Mesothelial cell of epicardium (in vitro differentiated cells): Measurements from ENCODE around the gene SOCS3. TPM values are rescaled to one million over a fixed set of nuclear protein-coding genes. Genes with fewer than 3 reads are reported as not detected.

Experiments
- DNase-seq, 2 experiments: peaks; one replicate each; pipeline ENCODE4 v3.0.0; 2021; ENCODE audit warnings: low spot score in 2 of 2; ENCODE audit not compliant: unreplicated experiment in 2 of 2
- H3K27ac Mint-ChIP-seq: 2 replicates; pipeline ENCODE4 v1.8.0; 2021; ENCODE audit warnings: mixed read lengths
- H3K27me3 Mint-ChIP-seq: 2 replicates; pipeline ENCODE4 v1.8.0; 2021; ENCODE audit warnings: low read depth, mixed read lengths
- H3K36me3 Mint-ChIP-seq: 2 replicates; pipeline ENCODE4 v1.8.0; 2021; ENCODE audit warnings: mixed read lengths
- H3K4me1 Mint-ChIP-seq: 2 replicates; pipeline ENCODE4 v1.8.0; 2021; ENCODE audit warnings: mixed read lengths
- H3K4me3 Mint-ChIP-seq: 2 replicates; pipeline ENCODE4 v1.8.0; 2021; ENCODE audit warnings: mild to moderate bottlenecking, moderate library complexity, mixed read lengths
- H3K9me3 Mint-ChIP-seq: 2 replicates; pipeline ENCODE4 v1.8.0; 2021; ENCODE audit warnings: mixed read lengths
- total RNA-seq: library from RNA; stranded (reverse); gene quantifications from 3 replicates; pipeline ENCODE4 v1.2.1, GENCODE V29; 2021
- TF ChIP-seq, protein P1 (sequence below): fragments of 200-600 bp; sonication (generic); IDR thresholded peaks from one replicate; pipeline ENCODE4 v1.5.0; 2021; ENCODE audit warnings: antibody characterized with exemption; ENCODE audit not compliant: unreplicated experiment

The SOCS3 gene
- total RNA-seq, 1 donor from 2014 or later, result 45.7 TPM

DNA sequence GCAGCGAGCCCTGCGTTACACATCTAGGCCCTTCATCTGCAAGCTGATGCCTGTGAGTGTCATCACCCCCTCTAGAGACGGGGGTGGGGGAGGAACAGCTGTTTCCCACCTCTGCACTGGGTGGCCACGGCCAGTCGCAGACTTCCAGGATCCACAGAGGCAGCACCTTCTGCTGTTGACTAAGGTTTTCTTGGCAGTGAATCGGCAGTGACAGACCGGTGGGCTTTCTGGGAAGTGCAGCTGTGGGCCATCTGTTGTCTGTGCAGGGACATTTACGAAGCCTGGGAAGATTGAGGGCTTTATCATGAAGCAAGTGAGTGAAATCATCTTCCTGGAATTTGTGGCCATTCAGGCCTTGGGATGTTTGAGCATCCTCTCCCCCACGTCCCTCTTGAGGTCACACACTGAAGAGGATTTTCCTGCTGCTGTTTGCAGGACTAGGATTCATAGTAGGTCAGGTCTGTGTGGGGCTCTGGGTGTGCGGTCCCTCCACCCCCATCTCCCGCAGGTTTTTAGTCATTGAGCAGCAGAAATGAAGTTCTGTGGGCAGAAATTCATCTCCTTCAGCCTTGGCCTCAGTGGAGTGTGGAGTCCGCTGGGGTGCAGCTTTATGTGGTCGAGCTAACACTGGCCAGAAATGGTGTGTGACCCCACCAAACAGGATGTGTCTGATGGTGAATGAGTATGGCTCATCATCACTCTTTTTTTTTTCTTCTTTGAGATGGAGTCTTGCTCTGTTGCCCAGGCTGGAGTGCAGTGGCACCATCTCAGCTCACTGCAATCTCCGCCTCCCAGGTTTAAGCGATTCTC, 30.6 kb upstream of the SOCS3 start:
- peaks cover 8% of the 10 kb centered on the region for H3K36me3 Mint-ChIP-seq
- no peaks in the 10 kb centered on the region for H3K9me3 Mint-ChIP-seq
- no peak for DNase-seq
- H3K4me1 Mint-ChIP-seq, result peaks cover 40% of the 10 kb centered on the region
- no peaks in the 10 kb centered on the region for H3K27me3 Mint-ChIP-seq
- TF ChIP-seq, protein P1, sequence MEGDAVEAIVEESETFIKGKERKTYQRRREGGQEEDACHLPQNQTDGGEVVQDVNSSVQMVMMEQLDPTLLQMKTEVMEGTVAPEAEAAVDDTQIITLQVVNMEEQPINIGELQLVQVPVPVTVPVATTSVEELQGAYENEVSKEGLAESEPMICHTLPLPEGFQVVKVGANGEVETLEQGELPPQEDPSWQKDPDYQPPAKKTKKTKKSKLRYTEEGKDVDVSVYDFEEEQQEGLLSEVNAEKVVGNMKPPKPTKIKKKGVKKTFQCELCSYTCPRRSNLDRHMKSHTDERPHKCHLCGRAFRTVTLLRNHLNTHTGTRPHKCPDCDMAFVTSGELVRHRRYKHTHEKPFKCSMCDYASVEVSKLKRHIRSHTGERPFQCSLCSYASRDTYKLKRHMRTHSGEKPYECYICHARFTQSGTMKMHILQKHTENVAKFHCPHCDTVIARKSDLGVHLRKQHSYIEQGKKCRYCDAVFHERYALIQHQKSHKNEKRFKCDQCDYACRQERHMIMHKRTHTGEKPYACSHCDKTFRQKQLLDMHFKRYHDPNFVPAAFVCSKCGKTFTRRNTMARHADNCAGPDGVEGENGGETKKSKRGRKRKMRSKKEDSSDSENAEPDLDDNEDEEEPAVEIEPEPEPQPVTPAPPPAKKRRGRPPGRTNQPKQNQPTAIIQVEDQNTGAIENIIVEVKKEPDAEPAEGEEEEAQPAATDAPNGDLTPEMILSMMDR, result no peak
- no peak overlapping the region for H3K4me3 Mint-ChIP-seq
- peak overlapping the region; percentile 96 for H3K27ac Mint-ChIP-seq

DNA sequence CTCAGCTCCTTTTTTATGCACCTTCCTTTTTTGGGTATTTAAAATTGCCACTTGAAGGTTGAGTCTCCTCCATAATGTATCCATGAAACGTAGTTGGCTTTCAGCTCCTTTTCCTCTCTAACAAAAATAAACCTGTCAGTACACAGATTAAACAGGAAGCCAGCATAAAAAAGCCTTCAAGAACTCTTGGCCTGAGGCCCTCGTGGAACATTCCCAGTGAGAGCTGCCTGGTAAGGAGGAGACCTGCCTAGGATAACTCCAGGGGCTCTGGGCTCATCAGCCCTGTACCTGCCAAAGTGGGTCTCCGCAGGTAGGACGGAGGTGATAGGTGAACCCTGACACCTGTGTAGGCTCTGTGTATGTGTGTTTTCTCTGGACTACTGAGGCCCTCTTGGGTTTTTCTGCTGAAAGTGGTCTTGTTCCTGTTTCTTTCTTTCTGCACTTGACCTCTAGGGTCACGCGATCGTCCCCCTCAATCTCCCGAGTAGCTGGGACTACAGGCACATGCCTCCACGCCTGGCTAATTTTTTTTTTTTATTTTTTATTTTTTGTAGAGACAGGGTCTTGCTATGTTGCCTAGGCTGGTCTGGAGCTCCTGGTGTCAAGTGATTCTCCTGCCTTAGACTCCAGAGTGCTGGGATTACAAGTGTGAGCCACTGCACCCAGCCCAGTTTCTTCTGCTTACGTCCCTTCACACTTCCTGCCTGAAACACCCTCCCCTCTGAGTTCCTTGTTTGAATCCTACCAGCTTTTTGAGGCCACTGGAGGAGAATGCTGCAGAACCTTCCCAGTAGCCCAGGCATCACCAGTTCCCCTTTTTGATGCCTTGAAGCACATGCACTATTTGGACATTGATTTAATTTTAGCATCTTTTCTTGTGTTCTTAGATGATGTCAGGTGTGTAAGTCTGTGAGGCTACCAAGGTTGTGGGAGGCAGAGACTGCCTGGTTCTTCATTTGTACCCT, 28.4 kb upstream of the SOCS3 start:
- Mint-ChIP-seq H3K4me1 (peaks cover 43% of the 10 kb centered on the region), H3K27ac (peak overlapping the region; percentile 72), H3K27me3 (no peaks in the 10 kb centered on the region), H3K9me3 (no peaks in the 10 kb centered on the region), H3K4me3 (no peak overlapping the region), H3K36me3 (peaks cover 2% of the 10 kb centered on the region)
- TF ChIP-seq, protein P1, result no peak
- DNase-seq, result no peak

DNA sequence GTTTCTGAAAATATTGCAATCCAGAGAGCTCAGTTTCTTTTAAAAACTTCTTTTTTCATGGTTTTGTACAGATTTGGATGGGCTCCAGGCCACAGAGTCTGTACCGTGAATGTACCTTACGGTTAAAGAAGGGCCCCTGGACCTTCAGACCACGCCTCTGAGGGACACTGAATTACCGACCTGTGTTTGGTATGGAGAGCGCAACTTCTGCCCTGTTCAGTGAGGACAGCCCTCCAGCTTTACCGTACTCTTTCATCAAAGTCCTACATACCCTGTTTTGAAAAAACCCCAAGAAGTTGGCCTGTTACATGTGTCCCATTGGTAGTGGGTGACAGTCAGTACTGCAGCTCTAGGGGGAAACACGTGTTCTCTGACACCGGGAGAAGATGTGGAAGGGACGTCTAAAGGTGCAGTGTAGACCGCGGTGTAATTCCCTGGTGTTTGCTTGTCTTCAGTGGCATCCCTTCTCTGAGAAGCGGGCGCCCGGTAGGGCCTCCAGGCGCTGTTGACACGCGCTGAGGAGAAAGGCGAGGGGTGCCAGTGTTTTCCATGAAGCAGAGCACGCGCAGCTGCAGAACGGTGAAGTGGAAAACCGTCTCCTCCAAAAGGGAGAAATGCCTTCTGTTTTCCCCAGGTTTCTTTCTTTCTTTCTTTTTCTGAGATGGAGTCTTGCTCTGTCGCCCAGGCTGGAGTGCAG, 24.8 kb upstream of the SOCS3 start:
- no peak for DNase-seq
- Mint-ChIP-seq H3K27ac (peak overlapping the region; percentile 41), H3K36me3 (no peaks in the 10 kb centered on the region), H3K9me3 (no peaks in the 10 kb centered on the region), H3K4me1 (peaks cover 41% of the 10 kb centered on the region), H3K4me3 (no peak overlapping the region), H3K27me3 (no peaks in the 10 kb centered on the region)
- TF ChIP-seq, protein P1, result no peak

DNA sequence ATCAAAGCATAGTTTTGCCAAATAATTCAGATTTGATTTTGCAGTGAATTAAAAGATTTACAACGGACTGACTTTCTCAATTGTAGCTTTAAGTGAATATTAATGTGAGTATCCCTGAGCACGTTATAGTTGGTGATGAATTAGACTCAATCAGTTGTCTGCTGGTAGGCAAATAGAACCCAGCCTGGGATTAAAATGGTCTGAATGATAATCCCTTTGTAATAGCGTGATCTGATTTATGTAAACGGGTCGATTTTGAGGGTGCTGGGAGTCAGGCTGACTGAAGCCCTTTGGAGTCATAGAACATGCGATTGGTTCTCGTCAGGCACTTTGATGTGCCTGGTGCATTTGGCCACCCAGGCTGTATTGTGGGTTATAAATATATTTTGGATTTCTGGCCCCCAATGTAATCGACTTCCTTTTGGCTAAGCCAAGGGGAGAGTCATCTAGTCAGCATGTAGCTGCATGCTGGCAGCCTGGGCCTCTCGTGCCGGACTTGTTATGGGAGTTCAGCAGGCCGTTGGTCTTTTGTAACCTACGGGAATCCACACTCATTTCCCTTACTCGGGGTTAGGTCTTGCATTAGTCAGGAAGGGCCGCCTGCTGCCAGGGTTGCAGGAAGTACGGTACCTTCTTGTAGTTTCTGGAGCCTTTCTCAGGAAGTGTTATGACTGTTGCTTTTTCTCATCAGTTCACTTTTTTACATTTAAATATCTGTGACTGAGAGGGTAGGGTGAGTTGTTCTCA, 24.0 kb upstream of the SOCS3 start:
- peaks cover 47% of the 10 kb centered on the region for H3K4me1 Mint-ChIP-seq
- no peaks in the 10 kb centered on the region for H3K36me3 Mint-ChIP-seq
- TF ChIP-seq, protein P1, result no peak
- no peaks in the 10 kb centered on the region for H3K27me3 Mint-ChIP-seq
- no peak overlapping the region for H3K4me3 Mint-ChIP-seq
- peak overlapping the region; percentile 41 for H3K27ac Mint-ChIP-seq
- no peak for DNase-seq
- no peaks in the 10 kb centered on the region for H3K9me3 Mint-ChIP-seq
